ENCODE data around the gene BSDC1. TPM values are rescaled to one million over a fixed set of nuclear protein-coding genes. Genes with fewer than 3 reads are reported as not detected.

The BSDC1 gene
- polyA plus RNA-seq, 1 of the 3 experiments (the other 2 are of a cell fraction): 51.0 TPM

DNA sequence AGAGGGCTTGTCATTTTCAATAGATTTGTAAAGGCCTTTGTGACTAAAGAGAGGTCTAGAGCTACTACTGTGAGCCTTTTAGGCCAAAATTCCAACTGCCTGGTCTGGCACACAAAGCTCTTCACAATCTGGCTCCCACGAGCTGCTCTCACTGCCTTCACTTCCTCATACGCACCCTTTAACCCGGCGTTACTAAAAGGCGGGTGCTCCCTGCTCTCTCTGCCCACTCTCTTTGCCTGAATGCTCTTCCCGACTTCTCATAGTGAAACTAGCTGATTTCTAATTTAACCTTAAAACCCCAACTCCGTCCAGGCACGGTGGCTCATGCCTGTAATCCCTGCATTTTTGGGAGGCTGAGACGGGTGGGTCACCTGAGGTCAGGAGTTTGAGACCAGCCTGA lies 14.2 kb downstream of the BSDC1 start:
- H3K36me3 ChIP-seq (replicated peaks in 1 of 2; ENCODE audit: control insufficient read depth in 1 of 2, insufficient read depth in 2 of 2, low read length in 1 of 2): peaks cover 50 to 81% of the 10 kb centered on the region in 2 experiments
- CTCF ChIA-PET: interaction anchor here (1.1 to 1.2 kb wide), 2 partner anchors 156 to 165 kb away, joined by 3 read pairs; no protein-coding TSS in a partner anchor
- 95% methylated on average over 9 of the region's 9 CpGs for WGBS (ENCODE audit: low lambda C conversion rate)

More for the DNA sequence above, 14.2 kb downstream of the BSDC1 start:
- Histone ChIP-seq H4K20me1 (ENCODE audit: insufficient read depth) (no peaks in the 10 kb centered on the region), H3F3A (replicated peaks; ENCODE audit: insufficient read depth) (no peaks in the 10 kb centered on the region), H3K27ac (ENCODE audit: low read depth in 2 of 2, low read length in 1 of 2) (no peak overlapping the region), H3K9me2 (no peaks in the 10 kb centered on the region), H3K4me1 (ENCODE audit: control insufficient read depth in 1 of 2, insufficient read depth in 2 of 2, low read depth in 1 of 2, low read length in 1 of 2) (no peaks in the 10 kb centered on the region), H2AFZ (ENCODE audit: low read depth) (no peak overlapping the region), H3K9me3 (no peaks in the 10 kb centered on the region), H3K27me3 (ENCODE audit: insufficient read depth) (no peaks in the 10 kb centered on the region), H3K79me2 (ENCODE audit: insufficient read depth) (peaks cover 4% of the 10 kb centered on the region; the same call in 1 of the 2 replicates), H3K4me2 (no peak overlapping the region), H3K9ac (no peak overlapping the region), H3K4me3 (ENCODE audit: low read depth in 2 of 2, low read length in 1 of 2) (no peak overlapping the region)
- TF ChIP-seq, protein P1, sequence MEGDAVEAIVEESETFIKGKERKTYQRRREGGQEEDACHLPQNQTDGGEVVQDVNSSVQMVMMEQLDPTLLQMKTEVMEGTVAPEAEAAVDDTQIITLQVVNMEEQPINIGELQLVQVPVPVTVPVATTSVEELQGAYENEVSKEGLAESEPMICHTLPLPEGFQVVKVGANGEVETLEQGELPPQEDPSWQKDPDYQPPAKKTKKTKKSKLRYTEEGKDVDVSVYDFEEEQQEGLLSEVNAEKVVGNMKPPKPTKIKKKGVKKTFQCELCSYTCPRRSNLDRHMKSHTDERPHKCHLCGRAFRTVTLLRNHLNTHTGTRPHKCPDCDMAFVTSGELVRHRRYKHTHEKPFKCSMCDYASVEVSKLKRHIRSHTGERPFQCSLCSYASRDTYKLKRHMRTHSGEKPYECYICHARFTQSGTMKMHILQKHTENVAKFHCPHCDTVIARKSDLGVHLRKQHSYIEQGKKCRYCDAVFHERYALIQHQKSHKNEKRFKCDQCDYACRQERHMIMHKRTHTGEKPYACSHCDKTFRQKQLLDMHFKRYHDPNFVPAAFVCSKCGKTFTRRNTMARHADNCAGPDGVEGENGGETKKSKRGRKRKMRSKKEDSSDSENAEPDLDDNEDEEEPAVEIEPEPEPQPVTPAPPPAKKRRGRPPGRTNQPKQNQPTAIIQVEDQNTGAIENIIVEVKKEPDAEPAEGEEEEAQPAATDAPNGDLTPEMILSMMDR (IDR thresholded peaks at IDR 0.05): no peak
- TF ChIP-seq REST (IDR thresholded peaks at IDR 0.05; ENCODE audit: low read depth, low read length) (no peak), NFIC (IDR thresholded peaks at IDR 0.05; ENCODE audit: borderline replicate concordance) (no peak), USF1 (IDR thresholded peaks at IDR 0.05; ENCODE audit: borderline replicate concordance, low read depth) (no peak), NRF1 (IDR thresholded peaks at IDR 0.05; ENCODE audit: low read depth, low read length) (no peak), POLR2AphosphoS5 (IDR thresholded peaks at IDR 0.05; ENCODE audit: low read depth, low read length) (no peak), GATA2 (CRISPR knock-in tag; IDR thresholded peaks at IDR 0.05) (no peak), EP300 (IDR thresholded peaks at IDR 0.05; ENCODE audit: borderline replicate concordance in 1 of 2, low read depth in 1 of 2, low read length in 1 of 2) (no peak), MXI1 (IDR thresholded peaks at IDR 0.05; ENCODE audit: low read depth, low read length) (no peak), USF2 (IDR thresholded peaks at IDR 0.05; ENCODE audit: borderline replicate concordance, low read depth, low read length) (no peak), JUND (IDR thresholded peaks at IDR 0.05) (no peak), RFX5 (IDR thresholded peaks at IDR 0.05; ENCODE audit: low read length) (no peak), GABPA (IDR thresholded peaks at IDR 0.05; ENCODE audit: low read depth) (no peak), RCOR1 (IDR thresholded peaks at IDR 0.05; ENCODE audit: low read length) (no peak)
- TF ChIP-seq, protein P2, sequence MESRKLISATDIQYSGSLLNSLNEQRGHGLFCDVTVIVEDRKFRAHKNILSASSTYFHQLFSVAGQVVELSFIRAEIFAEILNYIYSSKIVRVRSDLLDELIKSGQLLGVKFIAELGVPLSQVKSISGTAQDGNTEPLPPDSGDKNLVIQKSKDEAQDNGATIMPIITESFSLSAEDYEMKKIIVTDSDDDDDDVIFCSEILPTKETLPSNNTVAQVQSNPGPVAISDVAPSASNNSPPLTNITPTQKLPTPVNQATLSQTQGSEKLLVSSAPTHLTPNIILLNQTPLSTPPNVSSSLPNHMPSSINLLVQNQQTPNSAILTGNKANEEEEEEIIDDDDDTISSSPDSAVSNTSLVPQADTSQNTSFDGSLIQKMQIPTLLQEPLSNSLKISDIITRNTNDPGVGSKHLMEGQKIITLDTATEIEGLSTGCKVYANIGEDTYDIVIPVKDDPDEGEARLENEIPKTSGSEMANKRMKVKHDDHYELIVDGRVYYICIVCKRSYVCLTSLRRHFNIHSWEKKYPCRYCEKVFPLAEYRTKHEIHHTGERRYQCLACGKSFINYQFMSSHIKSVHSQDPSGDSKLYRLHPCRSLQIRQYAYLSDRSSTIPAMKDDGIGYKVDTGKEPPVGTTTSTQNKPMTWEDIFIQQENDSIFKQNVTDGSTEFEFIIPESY (IDR thresholded peaks at IDR 0.05; ENCODE audit: borderline replicate concordance, low read depth): no peak
- POLR2A ChIA-PET: interaction anchor here (0.9 kb wide), 1 partner anchor 12 kb away, joined by 3 read pairs; no protein-coding TSS in a partner anchor
- no peak for DNase-seq

Measured in SK-N-SH (cell line).